K562 (cell line): Measurements from ENCODE around the gene ZFP3. TPM values are rescaled to one million over a fixed set of nuclear protein-coding genes. Genes with fewer than 3 reads are reported as not detected.

Experiments
- CBX1 ChIP-seq: sonication (generic); IDR thresholded peaks from 2 replicates; pipeline ENCODE4 v1.6.1; 2016; ENCODE audit warnings: antibody characterized with exemption, low read depth, mild to moderate bottlenecking
- KAT7 ChIP-seq: sonication (generic); formaldehyde crosslinking; IDR thresholded peaks from 2 replicates; pipeline ENCODE4 v1.8.0; 2022; ENCODE audit warnings: missing genetic modification reagents, mild to moderate bottlenecking, borderline replicate concordance
- MITF ChIP-seq: IDR thresholded peaks from 2 replicates; pipeline ENCODE4 v1.6.1; 2014; ENCODE audit warnings: antibody characterized with exemption
- NONO ChIP-seq, 2 experiments: fragments of 200-400 bp in 1 of 2; fragments of 450-650 bp in 1 of 2; formaldehyde crosslinking in 1 of 2; IDR thresholded peaks; 2 replicates each; pipeline ENCODE4 v1.6.1; 2017; ENCODE audit warnings: low read depth in 2 of 2, mild to moderate bottlenecking in 2 of 2, moderate library complexity in 2 of 2, low read length in 1 of 2
- RCOR1 ChIP-seq, 2 experiments: IDR thresholded peaks; 2 replicates each; pipeline ENCODE4 v1.6.1; 2012; ENCODE audit warnings: low read depth in 2 of 2, low read length in 2 of 2, borderline replicate concordance in 1 of 2, improper control_type of control experiment in 1 of 2
- U2AF2 ChIP-seq: fragments of 200-400 bp; formaldehyde crosslinking; optimal IDR thresholded peaks from 2 replicates; pipeline ENCODE3; 2017; ENCODE audit warnings: low read depth, mild to moderate bottlenecking, low read length
- ZNF121 ChIP-seq: sonication (generic); formaldehyde crosslinking; conservative IDR thresholded peaks from 2 replicates; pipeline ENCODE4 v1.8.0; 2022; ENCODE audit warnings: missing genetic modification reagents
- ZNF280B ChIP-seq: fragments of 250-450 bp; sonication (Bioruptor Pico); IDR thresholded peaks from 2 replicates; pipeline ENCODE4 v1.5.1; 2021; ENCODE audit warnings: mild to moderate bottlenecking
- ZNF347 ChIP-seq: fragments of 450-650 bp; formaldehyde crosslinking; IDR thresholded peaks from 2 replicates; pipeline ENCODE4 v1.4.0; 2020; ENCODE audit warnings: low read depth, mild to moderate bottlenecking, moderate library complexity
- polyA plus RNA-seq, 8 experiments: library from polyadenylated mRNA; depleted of rRNA in 4 of 8; stranded (reverse) in 5 of 8; unstranded in 3 of 8; fragments of >200 nt; fragmentation: Nextera tagmentation in 2 of 8; fragmentation: Illumina TruSeq in 1 of 8; extraction: Ambion mirVana in 2 of 8; extraction: Trizol in 1 of 8; gene quantifications; 2 replicates each; pipeline versions ENCODE4 v1.2.1 to v1.2.3, GENCODE V29; 2011 to 2014; ENCODE audit warnings: inconsistent platforms in 1 of 8, missing spikeins in 1 of 8
- total RNA-seq, 7 experiments: library from RNA; depleted of rRNA in 6 of 7; stranded (reverse); fragments of >200 nt in 6 of 7; fragmentation: Illumina TruSeq in 2 of 7; extraction: Trizol in 2 of 7; gene quantifications; 2 replicates each; pipeline versions ENCODE4 v1.2.1 to v1.2.3, GENCODE V29; 2011 to 2021; ENCODE audit warnings: low replicate concordance in 1 of 7

Gene ZFP3
- total and polyA plus RNA-seq, 9 of the 15 experiments (the other 6 are each of a cell fraction or from before 2014, with no cell fraction given): 0.04 TPM; not detected in 8

GRCh38 chr17:5031365-5032082, 46.7 kb upstream of the ZFP3 start (continued):
- no peak for TF ChIP-seq KAT7
- no peak for TF ChIP-seq MITF
- TF ChIP-seq CBX1: no peak
- TF ChIP-seq ZNF280B (CRISPR knock-in tag): no peak
- TF ChIP-seq U2AF2: no peak
- TF ChIP-seq RCOR1 (IDR thresholded peaks at IDR 0.05; ENCODE audit: borderline replicate concordance in 1 of 2, low read depth in 2 of 2, low read length in 2 of 2): no peak
- TF ChIP-seq ZNF347 (CRISPR knock-in tag): no peak
- TF ChIP-seq NONO (IDR thresholded peaks at IDR 0.05; ENCODE audit: low read depth in 2 of 2, low read length in 1 of 2): no peak
- TF ChIP-seq ZNF121: 0 out of 2 replicates have a peak, but pooled peaks have one; percentile 14
- TF ChIP-seq, all 486 proteins: peak for 18
